Activated CD8-positive, alpha-beta T cell treated with anti-CD3 and anti-CD28 coated beads for 36 hours (primary cell): ENCODE data around the gene CLIC3. TPM values are rescaled to one million over a fixed set of nuclear protein-coding genes. Genes with fewer than 3 reads are reported as not detected.
A peak's percentile ranks its signal among the peaks of the same experiment; 100 is the strongest.

ENCODE experiments used
- ATAC-seq: fragments of 200-7000 bp; cut with Tn5 transposase; one replicate; pipeline ENCODE4 v1.10.0; 2021; ENCODE audit warnings: mild to moderate bottlenecking, moderate library complexity
- CTCF ChIA-PET: fragments of 350-600 bp; sonication (Branson Sonifier 250); formaldehyde crosslinking; loops from one replicate; lab custom pipeline; 2021; ENCODE audit warnings: antibody characterized with exemption; lab: Charles Lee
- POLR2A ChIA-PET: fragments of 350-600 bp; sonication (Branson Sonifier 250); formaldehyde crosslinking; loops from one replicate; lab custom pipeline; 2021; ENCODE audit warnings: antibody characterized with exemption; lab: Charles Lee
- DNase-seq: peaks from one replicate; pipeline ENCODE4 v3.0.0-alpha.2; 2020
- H3K27ac Mint-ChIP-seq: one replicate; pipeline ENCODE4 v1.8.0; 2021; ENCODE audit warnings: mild to moderate bottlenecking, mixed read lengths
- H3K27me3 Mint-ChIP-seq: one replicate; pipeline ENCODE4 v1.8.0; 2021; ENCODE audit warnings: mixed read lengths
- H3K36me3 Mint-ChIP-seq: one replicate; pipeline ENCODE4 v1.8.0; 2021; ENCODE audit warnings: low read depth, mixed read lengths
- H3K4me1 Mint-ChIP-seq: one replicate; pipeline ENCODE4 v1.8.0; 2021; ENCODE audit warnings: low read depth, mixed read lengths
- H3K4me3 Mint-ChIP-seq: one replicate; pipeline ENCODE4 v1.8.0; 2021; ENCODE audit warnings: mild to moderate bottlenecking, moderate library complexity, mixed read lengths
- H3K9me3 Mint-ChIP-seq: one replicate; pipeline ENCODE4 v1.8.0; 2021; ENCODE audit warnings: mixed read lengths
- CTCF ChIP-seq: fragments of 200-600 bp; IDR thresholded peaks from one replicate; pipeline ENCODE4 v1.8.0; 2022; ENCODE audit warnings: antibody characterized with exemption, mild to moderate bottlenecking
- intact Hi-C: fragments of 100-400 bp; cut with micrococcal nuclease; formaldehyde crosslinking; loops from one replicate; pipeline ENCODE4 v1.10.0; 2022
- total RNA-seq, 2 experiments: library from RNA; stranded (reverse); gene quantifications; one replicate each; pipeline ENCODE4 v1.2.3, GENCODE V29; 2021

Gene CLIC3
- total RNA-seq, 2 experiments from 2014 or later, result not detected

GRCh38 chr9:137001857-137002645, 5.7 kb upstream of the CLIC3 start:
- no peaks in the 10 kb centered on the region for H3K36me3 Mint-ChIP-seq
- intact Hi-C loops, result no loop called here
- no peaks in the 10 kb centered on the region for H3K9me3 Mint-ChIP-seq
- no peak for TF ChIP-seq CTCF
- POLR2A ChIA-PET, result interaction anchor here (1.1 kb wide), 1 partner anchor 54 kb away, joined by 3 read pairs; no protein-coding TSS in a partner anchor
- no peak overlapping the region for H3K4me3 Mint-ChIP-seq
- no peak overlapping the region for H3K27ac Mint-ChIP-seq
- CTCF ChIA-PET, result interaction anchor here (0.7 to 5.9 kb wide), 4 partner anchors 11 to 54 kb away, joined by 3 to 31 read pairs (median 4); no protein-coding TSS in a partner anchor
- peaks cover 5% of the 10 kb centered on the region for H3K27me3 Mint-ChIP-seq
- ATAC-seq (no peak), DNase-seq (no peak)
- peaks cover 43% of the 10 kb centered on the region for H3K4me1 Mint-ChIP-seq

DNA sequence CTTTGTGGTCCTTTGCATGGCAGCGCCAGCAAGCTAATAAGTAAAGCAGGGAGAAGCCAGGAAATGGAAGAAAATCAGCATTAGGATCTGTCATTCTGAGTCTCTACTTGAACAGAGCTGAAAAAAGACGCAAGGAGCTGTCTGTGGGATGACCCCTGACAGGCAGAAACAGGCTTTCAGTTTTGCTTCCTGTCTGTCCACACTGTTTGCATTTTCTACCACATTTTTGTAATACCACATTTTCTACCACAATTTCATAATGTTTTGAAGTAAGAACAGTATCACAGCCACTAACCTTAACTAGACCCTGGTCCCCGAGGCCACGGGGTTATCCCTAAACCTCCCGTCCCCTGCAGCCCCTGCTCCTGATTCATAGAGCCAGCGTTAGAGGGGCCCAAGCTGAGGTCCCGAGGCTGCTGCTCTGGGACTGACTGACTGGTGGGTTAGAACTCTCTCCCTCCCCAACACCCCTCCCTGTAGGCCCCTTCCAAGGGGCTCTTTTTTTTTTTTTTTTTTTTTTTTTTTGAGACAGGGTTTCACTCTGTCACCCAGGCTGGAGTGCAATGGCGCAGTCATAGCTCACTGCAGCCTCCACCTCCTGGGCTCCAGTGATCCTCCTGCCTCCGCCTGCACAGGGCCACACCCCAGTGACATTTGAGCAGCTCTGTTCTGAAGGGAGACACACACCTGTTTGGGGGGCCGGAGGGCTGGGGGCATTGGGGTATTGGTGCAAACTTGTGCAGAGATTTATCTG, 4.0 kb upstream of the CLIC3 start:
- Mint-ChIP-seq H3K4me1 (peaks cover 37% of the 10 kb centered on the region), H3K27me3 (peaks cover 5% of the 10 kb centered on the region), H3K36me3 (no peaks in the 10 kb centered on the region), H3K9me3 (no peaks in the 10 kb centered on the region), H3K27ac (peak overlapping the region; percentile 25), H3K4me3 (no peak overlapping the region)
- ChIA-PET CTCF (interaction anchor here (0.9 to 1.7 kb wide), 7 partner anchors 8 to 156 kb away, joined by 3 to 18 read pairs (median 5); partner anchors contain the start of genes ABCA2, NPDC1 and PAXX), POLR2A (interaction anchor here (0.6 to 1.7 kb wide), 8 partner anchors 8 to 274 kb away, joined by 3 to 6 read pairs (median 3); no protein-coding TSS in a partner anchor)
- no peak for TF ChIP-seq CTCF
- DNase-seq (peak; percentile 84), ATAC-seq (peak; percentile 81)
- intact Hi-C loops, result no loop called here

- H3K4me1 Mint-ChIP-seq, result peaks cover 46% of the 10 kb centered on the region
- H3K4me3 Mint-ChIP-seq, result peak overlapping the region; percentile 31
- peak overlapping the region; percentile 53 for H3K27ac Mint-ChIP-seq
- CTCF ChIA-PET, result interaction anchor here (2.5 kb wide), 1 partner anchor 31 kb away, joined by 13 read pairs; the partner anchor contains the start of gene ABCA2
- POLR2A ChIA-PET, result interaction anchor here (2.3 kb wide), 1 partner anchor 96 kb away, joined by 5 read pairs; no protein-coding TSS in a partner anchor
- no peak for ATAC-seq
- intact Hi-C loops, result no loop called here
- H3K27me3 Mint-ChIP-seq, result peaks cover 5% of the 10 kb centered on the region
- no peak for TF ChIP-seq CTCF
- peak; percentile 58 for DNase-seq
- H3K9me3 Mint-ChIP-seq, result no peaks in the 10 kb centered on the region
- peaks cover 6% of the 10 kb centered on the region for H3K36me3 Mint-ChIP-seq
Observed at GRCh38 chr9:136997830-136998234, 1.5 kb upstream of the CLIC3 start.

DNA sequence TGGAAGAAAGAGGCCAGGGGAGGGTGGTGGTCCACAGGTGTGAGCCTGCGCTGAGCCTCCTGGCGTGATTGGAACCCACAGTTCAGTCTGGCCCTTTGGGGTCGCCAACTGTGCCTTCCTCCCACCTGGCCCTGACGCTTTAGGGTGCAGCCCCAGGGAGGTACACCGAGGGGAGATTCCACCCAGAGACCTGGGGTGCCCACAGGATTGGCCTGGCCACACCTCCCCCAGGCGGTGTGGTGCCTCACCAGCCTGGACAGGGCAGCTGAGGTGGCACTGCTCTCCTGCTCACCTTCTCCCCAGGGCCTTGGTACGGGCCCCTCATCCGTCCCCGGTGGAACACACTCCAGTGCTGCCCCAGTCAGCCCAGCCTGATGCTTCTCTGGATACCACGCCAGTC, 1.0 kb upstream of the CLIC3 start:
- Mint-ChIP-seq H3K9me3 (no peaks in the 10 kb centered on the region), H3K27me3 (peaks cover 5% of the 10 kb centered on the region), H3K4me3 (no peak overlapping the region), H3K36me3 (peaks cover 6% of the 10 kb centered on the region), H3K4me1 (peaks cover 46% of the 10 kb centered on the region), H3K27ac (peak overlapping the region; percentile 53)
- intact Hi-C loops, result no loop called here
- TF ChIP-seq CTCF, result no peak
- ChIA-PET CTCF (interaction anchor here (2.5 kb wide), 1 partner anchor 31 kb away, joined by 13 read pairs; the partner anchor contains the start of gene ABCA2), POLR2A (interaction anchor here (2.3 kb wide), 1 partner anchor 96 kb away, joined by 5 read pairs; no protein-coding TSS in a partner anchor)
- ATAC-seq, result no peak
- DNase-seq, result no peak
